Lower leg skin (tissue), 3 donors: ENCODE measurements around the gene MSH3.

Experiments
- POLR2A ChIP-seq, 2 donors: fragments of 450-650 bp; IDR thresholded peaks; one replicate each; pipeline ENCODE4 v1.6.1; 2016 to 2017; ENCODE audit warnings: antibody characterized with exemption in 2 of 2, mild to moderate bottlenecking in 1 of 2, moderate library complexity in 1 of 2
- TF ChIP-seq, protein P1 (sequence below), 3 donors: fragments of 450-650 bp; IDR thresholded peaks; one replicate each; pipeline ENCODE4 v1.5.1; 2016; ENCODE audit warnings: antibody characterized with exemption in 3 of 3, mild to moderate bottlenecking in 3 of 3, moderate library complexity in 2 of 3

- TF ChIP-seq, protein P1, sequence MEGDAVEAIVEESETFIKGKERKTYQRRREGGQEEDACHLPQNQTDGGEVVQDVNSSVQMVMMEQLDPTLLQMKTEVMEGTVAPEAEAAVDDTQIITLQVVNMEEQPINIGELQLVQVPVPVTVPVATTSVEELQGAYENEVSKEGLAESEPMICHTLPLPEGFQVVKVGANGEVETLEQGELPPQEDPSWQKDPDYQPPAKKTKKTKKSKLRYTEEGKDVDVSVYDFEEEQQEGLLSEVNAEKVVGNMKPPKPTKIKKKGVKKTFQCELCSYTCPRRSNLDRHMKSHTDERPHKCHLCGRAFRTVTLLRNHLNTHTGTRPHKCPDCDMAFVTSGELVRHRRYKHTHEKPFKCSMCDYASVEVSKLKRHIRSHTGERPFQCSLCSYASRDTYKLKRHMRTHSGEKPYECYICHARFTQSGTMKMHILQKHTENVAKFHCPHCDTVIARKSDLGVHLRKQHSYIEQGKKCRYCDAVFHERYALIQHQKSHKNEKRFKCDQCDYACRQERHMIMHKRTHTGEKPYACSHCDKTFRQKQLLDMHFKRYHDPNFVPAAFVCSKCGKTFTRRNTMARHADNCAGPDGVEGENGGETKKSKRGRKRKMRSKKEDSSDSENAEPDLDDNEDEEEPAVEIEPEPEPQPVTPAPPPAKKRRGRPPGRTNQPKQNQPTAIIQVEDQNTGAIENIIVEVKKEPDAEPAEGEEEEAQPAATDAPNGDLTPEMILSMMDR (IDR thresholded peaks at IDR 0.05) = no peak
- no peak for TF ChIP-seq POLR2A (IDR thresholded peaks at IDR 0.05)
These were observed 99.3 kb downstream of the MSH3 start for GRCh38 chr5:80753712-80754111.
